ENCODE results near the gene AP1M2.

- TF ChIP-seq POLR2A (IDR thresholded peaks at IDR 0.05) (no peak), CTCF (IDR thresholded peaks at IDR 0.05) (no peak), POLR2AphosphoS5 (IDR thresholded peaks at IDR 0.05) (no peak)
These were observed 16.9 kb upstream of the AP1M2 start for GRCh38 chr19:10603873-10604459.

All from prostate gland (tissue), 2 donors.